ENCODE data around the gene CELF1. TPM values are rescaled to one million over a fixed set of nuclear protein-coding genes. Genes with fewer than 3 reads are reported as not detected.
A peak's percentile ranks its signal among the peaks of the same experiment; 100 is the strongest.

Gene CELF1
- total and polyA plus RNA-seq, 2 of the 4 experiments (the other 2 are of a cell fraction), result 63.3 to 135 TPM

DNA sequence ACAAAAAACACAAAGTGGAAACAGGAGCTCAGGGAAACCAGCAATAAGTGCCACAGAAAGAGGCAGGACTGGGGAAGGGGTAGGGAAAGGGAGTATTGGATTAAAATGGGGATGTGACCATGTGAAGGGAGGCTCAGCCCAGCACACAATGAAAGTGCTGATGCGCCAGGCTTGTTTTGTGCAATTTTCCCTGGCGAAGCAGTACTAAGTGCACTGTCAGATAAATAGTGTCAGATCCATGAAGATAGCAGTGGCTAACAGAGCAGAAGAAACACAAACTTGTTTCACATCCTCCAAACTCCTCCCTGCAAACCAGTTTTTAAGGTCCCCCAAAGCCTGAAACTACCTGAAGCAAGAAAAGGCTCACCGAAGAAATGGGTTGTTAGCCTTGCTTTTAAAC is 53.3 kb downstream of the CELF1 start:
- TF ChIP-seq RCOR1 (IDR thresholded peaks at IDR 0.05; ENCODE audit: insufficient replicate concordance, low read length) (no peak), RAD21 (IDR thresholded peaks at IDR 0.05; ENCODE audit: low read length) (no peak), USF2 (IDR thresholded peaks at IDR 0.05; ENCODE audit: low read depth, low read length) (no peak)
- ATAC-seq (ENCODE audit: low read depth), result no peak; the same call in 1 of the 2 replicates
- dilution Hi-C loops (cut with HindIII; ENCODE audit: low sequenced_read_pairs, unreplicated experiment), result no loop called here

More for the DNA sequence above, 53.3 kb downstream of the CELF1 start:
- Histone ChIP-seq H3K9me3 (ENCODE audit: control insufficient read depth, insufficient read depth, low read length) (no peaks in the 10 kb centered on the region), H4K8ac (ENCODE audit: low read depth in 2 of 2, low read length in 2 of 2) (no peak overlapping the region), H2BK15ac (ENCODE audit: low read depth, low read length) (no peak overlapping the region), H3K18ac (ENCODE audit: low read depth, low read length) (no peak overlapping the region), H3K23ac (ENCODE audit: low read depth, low read length) (0 out of 2 replicates have a peak overlapping the region, but pooled peaks have one; percentile 31), H3K79me1 (ENCODE audit: low read depth in 1 of 2, low read length in 2 of 2) (peaks cover 56 to 84% of the 10 kb centered on the region in 2 experiments), H2BK5ac (ENCODE audit: low read depth, low read length, poor library complexity, severe bottlenecking) (no peak overlapping the region), H4K5ac (ENCODE audit: low read depth, low read length) (no peak overlapping the region), H3K9me1 (ENCODE audit: insufficient read depth, low read length) (peaks cover 18% of the 10 kb centered on the region), H2AK5ac (ENCODE audit: low read depth, low read length) (no peak overlapping the region), H2AK9ac (replicated peaks; ENCODE audit: low read depth, low read length, poor library complexity) (no peak overlapping the region), H3K4me2 (ENCODE audit: low read depth, low read length) (no peak overlapping the region), H4K91ac (ENCODE audit: insufficient read depth, low read depth, low read length) (no peak overlapping the region), H3K14ac (replicated peaks; ENCODE audit: low read depth, low read length) (no peak overlapping the region), H3K56ac (ENCODE audit: extremely low read depth, insufficient read depth, low read length) (no peak overlapping the region), H2BK20ac (ENCODE audit: low read depth, low read length) (no peak overlapping the region), H3K36me3 (ENCODE audit: control insufficient read depth, insufficient read depth, low read length) (peaks cover 7% of the 10 kb centered on the region), H3K27me3 (ENCODE audit: control insufficient read depth, insufficient read depth, low read length) (no peaks in the 10 kb centered on the region), H3K9ac (ENCODE audit: low read depth, low read length) (no peak overlapping the region), H3K4me3 (ENCODE audit: insufficient read depth, low read depth, low read length) (no peak overlapping the region), H2BK120ac (ENCODE audit: low read depth, low read length) (no peak overlapping the region), H3K4ac (ENCODE audit: low read depth, low read length) (no peak overlapping the region), H2AFZ (replicated peaks; ENCODE audit: low read length, poor library complexity) (no peak overlapping the region), H4K20me1 (ENCODE audit: insufficient read depth, low read length) (peaks cover 54% of the 10 kb centered on the region), H3K4me1 (ENCODE audit: control insufficient read depth, insufficient read depth, low read length) (peaks cover 7% of the 10 kb centered on the region), H3K27ac (ENCODE audit: insufficient read depth, low read length) (no peak overlapping the region)
- 80% methylated on average over 2 of the region's 3 CpGs; no CpG with 5 or more reads in 1 of the 2 experiments for WGBS, 2 experiments (ENCODE audit: extremely low coverage in 2 of 2, insufficient read length in 1 of 2)
- in situ Hi-C loops (cut with MboI; ENCODE audit: low sequenced_read_pairs) (no loop called here), intact Hi-C loops (cut with micrococcal nuclease) (no loop called here)
- DNase-seq, result no peak
- BruUV-seq (replicated peaks), result no TSS peak
- CTCF ChIA-PET, result no interaction called here
- POLR2A ChIA-PET (ENCODE audit: unreplicated experiment), result interaction anchor here (0.5 kb wide), 1 partner anchor 22 kb away, joined by 4 read pairs; no protein-coding TSS in a partner anchor

Measured in IMR-90 (cell line).